Nephron progenitor cell (in vitro differentiated cells): ENCODE results near the gene LIMS2.

Experiments
- DNase-seq: peaks from one replicate; pipeline ENCODE4 v3.0.0; 2021
- H3K27ac Mint-ChIP-seq: 2 replicates; pipeline ENCODE4 v1.8.0; 2021; ENCODE audit warnings: mild to moderate bottlenecking, moderate library complexity, mixed read lengths
- H3K27me3 Mint-ChIP-seq: 2 replicates; pipeline ENCODE4 v1.8.0; 2021; ENCODE audit warnings: mild to moderate bottlenecking, low read depth, mixed read lengths; ENCODE audit not compliant: poor library complexity
- H3K36me3 Mint-ChIP-seq: 2 replicates; pipeline ENCODE4 v1.8.0; 2021; ENCODE audit warnings: low read depth, mixed read lengths
- H3K4me1 Mint-ChIP-seq: 2 replicates; pipeline ENCODE4 v1.8.0; 2021; ENCODE audit warnings: mixed read lengths
- H3K4me3 Mint-ChIP-seq: 2 replicates; pipeline ENCODE4 v1.8.0; 2021; ENCODE audit warnings: mild to moderate bottlenecking, moderate library complexity, mixed read lengths
- H3K9me3 Mint-ChIP-seq: 2 replicates; pipeline ENCODE4 v1.8.0; 2021; ENCODE audit warnings: mild to moderate bottlenecking, moderate library complexity, mixed read lengths
- TF ChIP-seq, protein P1 (sequence below): fragments of 200-600 bp; sonication (generic); IDR thresholded peaks from 2 replicates; pipeline ENCODE4 v1.5.0; 2021; ENCODE audit warnings: antibody characterized with exemption

The LIMS2 gene

GRCh38 chr2:127589358-127589757 lies 86.0 kb downstream of the LIMS2 start:
- Mint-ChIP-seq H3K4me3 (no peak overlapping the region), H3K9me3 (no peaks in the 10 kb centered on the region), H3K27ac (no peak overlapping the region), H3K4me1 (no peaks in the 10 kb centered on the region), H3K36me3 (no peaks in the 10 kb centered on the region), H3K27me3 (peaks cover 19% of the 10 kb centered on the region)
- TF ChIP-seq, protein P1, sequence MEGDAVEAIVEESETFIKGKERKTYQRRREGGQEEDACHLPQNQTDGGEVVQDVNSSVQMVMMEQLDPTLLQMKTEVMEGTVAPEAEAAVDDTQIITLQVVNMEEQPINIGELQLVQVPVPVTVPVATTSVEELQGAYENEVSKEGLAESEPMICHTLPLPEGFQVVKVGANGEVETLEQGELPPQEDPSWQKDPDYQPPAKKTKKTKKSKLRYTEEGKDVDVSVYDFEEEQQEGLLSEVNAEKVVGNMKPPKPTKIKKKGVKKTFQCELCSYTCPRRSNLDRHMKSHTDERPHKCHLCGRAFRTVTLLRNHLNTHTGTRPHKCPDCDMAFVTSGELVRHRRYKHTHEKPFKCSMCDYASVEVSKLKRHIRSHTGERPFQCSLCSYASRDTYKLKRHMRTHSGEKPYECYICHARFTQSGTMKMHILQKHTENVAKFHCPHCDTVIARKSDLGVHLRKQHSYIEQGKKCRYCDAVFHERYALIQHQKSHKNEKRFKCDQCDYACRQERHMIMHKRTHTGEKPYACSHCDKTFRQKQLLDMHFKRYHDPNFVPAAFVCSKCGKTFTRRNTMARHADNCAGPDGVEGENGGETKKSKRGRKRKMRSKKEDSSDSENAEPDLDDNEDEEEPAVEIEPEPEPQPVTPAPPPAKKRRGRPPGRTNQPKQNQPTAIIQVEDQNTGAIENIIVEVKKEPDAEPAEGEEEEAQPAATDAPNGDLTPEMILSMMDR = no peak
- no peak for DNase-seq
